ENCODE data around the gene ADCY9. TPM values are rescaled to one million over a fixed set of nuclear protein-coding genes. Genes with fewer than 3 reads are reported as not detected.

Gene ADCY9
- total and polyA plus RNA-seq, 10 donors = 0.70 to 23.0 (median 11.8) TPM

DNA sequence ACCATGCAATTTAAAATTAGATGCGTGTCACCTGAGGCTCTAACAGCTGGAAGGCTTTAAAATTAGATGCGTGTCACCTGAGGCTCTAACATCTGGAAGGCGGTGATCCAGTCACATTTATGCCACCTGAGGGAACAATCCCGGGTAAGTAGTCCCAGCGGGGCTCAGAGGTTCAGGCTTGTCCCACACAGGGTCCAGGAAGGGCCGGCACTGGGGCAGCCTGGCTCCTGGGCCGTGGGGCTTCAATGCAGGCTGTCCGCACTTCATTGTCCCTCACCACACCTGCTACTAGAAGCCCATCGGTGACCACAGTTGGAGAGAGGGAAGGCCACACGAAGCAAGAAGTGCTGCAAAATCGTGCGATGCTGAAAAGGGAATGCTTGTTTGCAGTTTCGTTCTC lies 15.4 kb upstream of the ADCY9 start:
- Histone ChIP-seq H3K4me3 (no peak overlapping the region), H3K4me1 (no peaks in the 10 kb centered on the region), H3K27me3 (replicated peaks in 1 of 7) (peaks cover 0 to 38% (median 0%) of the 10 kb centered on the region in 7 donors), H3K9me3 (no peaks in the 10 kb centered on the region), H3K27ac (no peak overlapping the region), H3K36me3 (no peaks in the 10 kb centered on the region)
- WGBS, 5 donors = 62 to 79% (median 69%) methylated on average over 13 of the region's 13 CpGs
- no peak for DNase-seq
- TF ChIP-seq POLR2AphosphoS5 (IDR thresholded peaks at IDR 0.05) = no peak
- TF ChIP-seq CTCF (IDR thresholded peaks at IDR 0.05 in 8 of 11, conservative IDR thresholded peaks at IDR 0.05 in 3 of 11) = no peak
- TF ChIP-seq POLR2A (IDR thresholded peaks at IDR 0.05) = no peak
- intact Hi-C loops (cut with DNase I; ENCODE audit: low total_unique reads) = no loop called here

DNA sequence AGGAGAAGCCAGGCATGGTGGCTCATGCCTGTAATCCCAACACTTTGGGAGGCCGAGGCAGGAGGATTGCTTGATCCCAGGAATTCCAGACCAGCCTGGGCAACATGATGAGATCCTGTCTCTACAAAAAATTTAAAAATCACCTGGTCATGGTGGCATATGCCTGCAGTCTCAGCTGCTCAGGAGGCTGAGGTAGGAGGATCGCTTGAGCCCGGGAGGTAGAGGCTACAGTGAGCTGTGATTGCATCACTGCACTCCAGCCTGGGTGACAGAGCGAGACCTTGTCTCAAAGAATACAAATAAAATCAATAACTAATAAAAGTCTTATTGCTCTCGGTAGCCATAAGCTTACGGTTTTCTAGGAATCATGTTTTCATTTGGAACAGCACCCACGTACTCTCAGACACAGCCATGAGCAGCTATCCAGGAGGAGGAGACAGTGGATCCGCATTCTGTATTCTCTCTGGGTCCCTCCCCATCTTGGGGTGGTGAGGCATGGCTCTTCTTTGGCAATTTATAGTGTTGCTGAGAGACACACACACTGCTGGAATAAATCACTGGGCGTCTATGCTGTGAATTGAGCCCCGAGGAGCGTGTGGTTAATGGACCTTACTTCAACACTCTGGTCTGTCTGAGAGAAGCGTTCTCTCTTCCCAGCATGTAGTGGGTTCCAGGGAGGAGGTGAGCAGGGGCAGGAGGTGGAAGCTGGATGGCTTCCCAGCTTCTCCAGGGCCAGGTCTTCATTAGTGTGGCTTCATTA lies 8.5 kb upstream of the ADCY9 start:
- no peaks in the 10 kb centered on the region for H3K4me1 ChIP-seq
- H3K4me3 ChIP-seq = no peak overlapping the region
- DNase-seq = no peak
- 84 to 91% (median 87%) methylated on average over 12 of the region's 12 CpGs for WGBS, 5 donors
- no peak for TF ChIP-seq CTCF (IDR thresholded peaks at IDR 0.05 in 8 of 11, conservative IDR thresholded peaks at IDR 0.05 in 3 of 11)
- TF ChIP-seq POLR2AphosphoS5 (IDR thresholded peaks at IDR 0.05) = no peak
- TF ChIP-seq POLR2A (IDR thresholded peaks at IDR 0.05) = no peak
- no peak overlapping the region for H3K27ac ChIP-seq
- no peaks in the 10 kb centered on the region for H3K9me3 ChIP-seq
- intact Hi-C loops (cut with DNase I; ENCODE audit: low total_unique reads) = no loop called here
- H3K27me3 ChIP-seq (replicated peaks in 1 of 7) = peaks cover 0 to 22% (median 0%) of the 10 kb centered on the region in 7 donors
- H3K36me3 ChIP-seq = no peaks in the 10 kb centered on the region

DNA sequence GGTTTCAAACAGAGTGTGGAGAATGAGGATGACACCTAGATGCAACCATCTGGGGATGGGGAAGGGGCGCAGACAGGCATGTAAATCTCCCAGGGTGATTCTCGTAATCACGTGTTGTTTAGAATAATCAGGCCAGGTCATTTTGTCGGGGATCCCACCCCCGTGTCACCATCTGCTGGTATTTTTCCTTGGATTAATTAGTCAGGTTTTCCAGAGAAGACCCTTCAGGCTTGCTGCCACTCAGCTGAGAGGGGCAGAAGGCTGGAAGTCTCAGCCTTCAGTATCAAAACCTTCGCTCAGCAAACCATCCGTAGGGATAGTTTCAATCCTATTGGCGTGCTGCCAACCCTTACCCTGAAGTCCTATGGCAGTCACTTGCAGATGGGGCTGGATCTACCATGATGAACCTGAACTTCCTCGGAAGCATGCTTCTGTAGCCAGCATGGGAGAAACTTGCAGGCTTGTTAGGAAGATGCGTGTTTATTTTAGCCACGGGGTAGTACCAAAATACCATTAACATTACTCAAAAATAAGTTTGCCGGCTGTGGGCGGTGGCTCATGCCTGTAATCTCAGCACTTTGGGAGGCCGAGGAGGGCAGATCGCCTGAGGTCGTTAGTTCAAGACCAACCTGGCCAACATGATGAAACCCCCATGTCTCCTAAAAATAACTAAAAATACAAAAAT lies 7.5 kb upstream of the ADCY9 start:
- TF ChIP-seq POLR2AphosphoS5 (IDR thresholded peaks at IDR 0.05) (no peak), CTCF (IDR thresholded peaks at IDR 0.05 in 8 of 11, conservative IDR thresholded peaks at IDR 0.05 in 3 of 11) (no peak), POLR2A (IDR thresholded peaks at IDR 0.05) (no peak)
- intact Hi-C loops (cut with DNase I; ENCODE audit: low total_unique reads) = no loop called here

DNA sequence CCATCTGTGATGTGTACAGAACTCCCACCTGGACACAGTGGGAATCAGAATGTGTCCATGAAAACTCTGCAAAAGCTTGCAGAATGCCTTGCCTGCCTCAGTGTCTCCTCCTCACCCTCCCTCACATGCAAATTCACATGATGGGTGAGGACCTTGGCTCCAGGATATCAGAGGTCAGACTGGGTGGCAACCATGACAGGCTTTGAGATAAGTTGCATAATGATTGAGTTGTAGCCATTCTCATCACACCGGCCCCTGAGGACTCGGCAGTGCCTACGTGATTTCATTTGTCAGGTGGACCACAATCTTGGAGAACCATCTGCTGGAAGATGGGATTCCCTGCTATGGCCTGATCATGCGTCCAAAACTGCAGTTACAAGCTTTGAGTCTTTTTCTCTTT lies 3.9 kb upstream of the ADCY9 start:
- WGBS, 5 donors = 78 to 84% (median 80%) methylated on average over 4 of the region's 4 CpGs
- no peak overlapping the region for H3K27ac ChIP-seq
- H3K36me3 ChIP-seq = no peaks in the 10 kb centered on the region
- intact Hi-C loops (cut with DNase I; ENCODE audit: low total_unique reads) = no loop called here
- DNase-seq = no peak
- TF ChIP-seq POLR2A (IDR thresholded peaks at IDR 0.05) = no peak
- TF ChIP-seq POLR2AphosphoS5 (IDR thresholded peaks at IDR 0.05) = no peak
- TF ChIP-seq CTCF (IDR thresholded peaks at IDR 0.05 in 8 of 11, conservative IDR thresholded peaks at IDR 0.05 in 3 of 11) = no peak
- H3K4me3 ChIP-seq = no peak overlapping the region
- peaks cover 0 to 14% (median 0%) of the 10 kb centered on the region in 7 donors for H3K27me3 ChIP-seq (replicated peaks in 1 of 7)
- no peaks in the 10 kb centered on the region for H3K9me3 ChIP-seq
- H3K4me1 ChIP-seq = peaks cover 0 to 15% (median 12%) of the 10 kb centered on the region in 6 donors

More for the DNA sequence above, 7.5 kb upstream of the ADCY9 start:
- DNase-seq = no peak
- Histone ChIP-seq H3K4me1 (no peaks in the 10 kb centered on the region), H3K27ac (no peak overlapping the region), H3K36me3 (no peaks in the 10 kb centered on the region), H3K4me3 (no peak overlapping the region), H3K27me3 (replicated peaks in 1 of 7) (peaks cover 0 to 12% (median 0%) of the 10 kb centered on the region in 7 donors), H3K9me3 (no peaks in the 10 kb centered on the region)
- WGBS, 5 donors = 74 to 77% (median 76%) methylated on average over 16 of the region's 16 CpGs

Measured in spleen (tissue), 11 donors.